ENCODE data around the gene PRRT4.

GRCh38 chr7:128362670-128363069 lies 1.2 kb upstream of the PRRT4 start:
- TF ChIP-seq CTCF (IDR thresholded peaks at IDR 0.05) (no peak), ZFX (IDR thresholded peaks at IDR 0.05; ENCODE audit: borderline replicate concordance) (no peak)

Measured in 22Rv1 (cell line).